Measurements from ENCODE around the gene SBF1.
"Not testable (repeated sequence)": the region's sequence is repeated elsewhere in the genome, so short reads cannot be mapped to it uniquely, and the experiment has no call there.

SBF1 gene

GRCh38 chr22:50474710-50475651 lies at the start of gene SBF1:
Gene SBF1, minus strand, starts transcription at chr22:50475035. Its CDS starts 195 bp downstream, at chr22:50474840.
- DNase-seq: peak; percentile 53

- DNase-seq: peak; percentile 33
These were observed 49.2 kb upstream of the SBF1 start for GRCh38 chr22:50523806-50524675.

- no peak for DNase-seq
These were observed 48.6 kb upstream of the SBF1 start for GRCh38 chr22:50523458-50523805.

GRCh38 chr22:50522806-50523438 lies 48.1 kb upstream of the SBF1 start:
- no peak for DNase-seq

- no peak for DNase-seq
These were observed 47.5 kb upstream of the SBF1 start for GRCh38 chr22:50522208-50522805.

GRCh38 chr22:50521710-50522109 lies 46.9 kb upstream of the SBF1 start:
- DNase-seq: no peak

- no peak for DNase-seq
These were observed 46.1 kb upstream of the SBF1 start for GRCh38 chr22:50520826-50521453.

GRCh38 chr22:50520184-50520583 lies 45.3 kb upstream of the SBF1 start:
- DNase-seq: not testable (repeated sequence)

GRCh38 chr22:50519151-50519550 lies 44.3 kb upstream of the SBF1 start:
- DNase-seq: no peak

- DNase-seq: no peak
These were observed 43.8 kb upstream of the SBF1 start for GRCh38 chr22:50518606-50519005.

GRCh38 chr22:50517495-50518260 lies 42.8 kb upstream of the SBF1 start:
- no peak for DNase-seq

- no peak for DNase-seq
These were observed 42.1 kb upstream of the SBF1 start for GRCh38 chr22:50516891-50517290.

GRCh38 chr22:50516068-50516467 lies 41.2 kb upstream of the SBF1 start:
- DNase-seq: no peak

- no peak for DNase-seq
These were observed 38.3 kb upstream of the SBF1 start for GRCh38 chr22:50513175-50513574.

- no peak for DNase-seq
These were observed 34.1 kb upstream of the SBF1 start for GRCh38 chr22:50508897-50509296.

- peak; percentile 88 for DNase-seq
These were observed 33.4 kb upstream of the SBF1 start, which contains the start of gene NCAPH2 for GRCh38 chr22:50507991-50508884. Gene NCAPH2, plus strand, starts transcription at chr22:50508224. Its CDS starts 114 bp downstream, at chr22:50508338.

- no peak for DNase-seq
These were observed 32.7 kb upstream of the SBF1 start, which contains the start of gene LMF2 for GRCh38 chr22:50507421-50507990. Gene LMF2, minus strand, starts transcription at chr22:50507702. Its CDS starts 27 bp downstream, at chr22:50507675.

GRCh38 chr22:50506611-50507420 lies 32.0 kb upstream of the SBF1 start:
- no peak for DNase-seq

Measured in NCI-H526 treated with DMSO at 0.1 percent for 48 hours (cell line).